Measurements from ENCODE around the gene ABCC1. TPM values are rescaled to one million over a fixed set of nuclear protein-coding genes. Genes with fewer than 3 reads are reported as not detected.

Gene ABCC1
- total RNA-seq, 1 donor from 2014 or later: 38.7 TPM

DNA sequence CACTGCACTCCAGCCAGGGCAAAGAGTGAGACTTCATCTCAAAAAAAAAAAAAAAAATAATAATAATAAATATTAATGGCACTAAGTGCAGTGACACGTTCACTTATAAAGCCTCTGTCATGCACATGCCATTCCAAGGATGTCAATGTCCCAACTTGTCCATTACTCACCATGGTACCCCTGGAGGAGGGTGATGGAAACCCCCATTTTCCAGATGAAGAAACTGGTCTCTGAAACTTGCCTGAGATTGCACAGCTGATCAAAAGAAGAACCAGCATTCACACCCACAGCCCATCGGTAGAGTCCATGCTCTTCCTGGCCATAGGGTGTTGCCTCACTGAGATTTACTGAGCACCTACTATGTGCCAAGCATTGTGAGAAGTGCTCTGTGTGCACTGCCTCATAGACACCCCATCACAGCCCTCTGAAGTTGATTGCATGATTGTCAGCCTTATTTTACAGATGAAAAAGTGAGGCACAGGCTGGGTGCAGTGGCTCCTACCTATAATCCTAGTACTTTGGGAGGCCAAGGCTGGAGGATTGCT, 123.7 kb downstream of the ABCC1 start:
- H3K4me1 Mint-ChIP-seq: peaks cover 4% of the 10 kb centered on the region
- H3K9me3 Mint-ChIP-seq: no peaks in the 10 kb centered on the region
- H3K4me3 Mint-ChIP-seq: no peak overlapping the region
- DNase-seq (ENCODE audit: low read depth, low spot score): no peak
- H3K27ac Mint-ChIP-seq (ENCODE audit: unreplicated experiment): no peak overlapping the region
- peaks cover 2% of the 10 kb centered on the region for H3K36me3 Mint-ChIP-seq (ENCODE audit: low read depth)
- no peaks in the 10 kb centered on the region for H3K27me3 Mint-ChIP-seq (ENCODE audit: low read depth)
- TF ChIP-seq, protein P1, sequence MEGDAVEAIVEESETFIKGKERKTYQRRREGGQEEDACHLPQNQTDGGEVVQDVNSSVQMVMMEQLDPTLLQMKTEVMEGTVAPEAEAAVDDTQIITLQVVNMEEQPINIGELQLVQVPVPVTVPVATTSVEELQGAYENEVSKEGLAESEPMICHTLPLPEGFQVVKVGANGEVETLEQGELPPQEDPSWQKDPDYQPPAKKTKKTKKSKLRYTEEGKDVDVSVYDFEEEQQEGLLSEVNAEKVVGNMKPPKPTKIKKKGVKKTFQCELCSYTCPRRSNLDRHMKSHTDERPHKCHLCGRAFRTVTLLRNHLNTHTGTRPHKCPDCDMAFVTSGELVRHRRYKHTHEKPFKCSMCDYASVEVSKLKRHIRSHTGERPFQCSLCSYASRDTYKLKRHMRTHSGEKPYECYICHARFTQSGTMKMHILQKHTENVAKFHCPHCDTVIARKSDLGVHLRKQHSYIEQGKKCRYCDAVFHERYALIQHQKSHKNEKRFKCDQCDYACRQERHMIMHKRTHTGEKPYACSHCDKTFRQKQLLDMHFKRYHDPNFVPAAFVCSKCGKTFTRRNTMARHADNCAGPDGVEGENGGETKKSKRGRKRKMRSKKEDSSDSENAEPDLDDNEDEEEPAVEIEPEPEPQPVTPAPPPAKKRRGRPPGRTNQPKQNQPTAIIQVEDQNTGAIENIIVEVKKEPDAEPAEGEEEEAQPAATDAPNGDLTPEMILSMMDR (conservative IDR thresholded peaks at IDR 0.05): no peak

DNA sequence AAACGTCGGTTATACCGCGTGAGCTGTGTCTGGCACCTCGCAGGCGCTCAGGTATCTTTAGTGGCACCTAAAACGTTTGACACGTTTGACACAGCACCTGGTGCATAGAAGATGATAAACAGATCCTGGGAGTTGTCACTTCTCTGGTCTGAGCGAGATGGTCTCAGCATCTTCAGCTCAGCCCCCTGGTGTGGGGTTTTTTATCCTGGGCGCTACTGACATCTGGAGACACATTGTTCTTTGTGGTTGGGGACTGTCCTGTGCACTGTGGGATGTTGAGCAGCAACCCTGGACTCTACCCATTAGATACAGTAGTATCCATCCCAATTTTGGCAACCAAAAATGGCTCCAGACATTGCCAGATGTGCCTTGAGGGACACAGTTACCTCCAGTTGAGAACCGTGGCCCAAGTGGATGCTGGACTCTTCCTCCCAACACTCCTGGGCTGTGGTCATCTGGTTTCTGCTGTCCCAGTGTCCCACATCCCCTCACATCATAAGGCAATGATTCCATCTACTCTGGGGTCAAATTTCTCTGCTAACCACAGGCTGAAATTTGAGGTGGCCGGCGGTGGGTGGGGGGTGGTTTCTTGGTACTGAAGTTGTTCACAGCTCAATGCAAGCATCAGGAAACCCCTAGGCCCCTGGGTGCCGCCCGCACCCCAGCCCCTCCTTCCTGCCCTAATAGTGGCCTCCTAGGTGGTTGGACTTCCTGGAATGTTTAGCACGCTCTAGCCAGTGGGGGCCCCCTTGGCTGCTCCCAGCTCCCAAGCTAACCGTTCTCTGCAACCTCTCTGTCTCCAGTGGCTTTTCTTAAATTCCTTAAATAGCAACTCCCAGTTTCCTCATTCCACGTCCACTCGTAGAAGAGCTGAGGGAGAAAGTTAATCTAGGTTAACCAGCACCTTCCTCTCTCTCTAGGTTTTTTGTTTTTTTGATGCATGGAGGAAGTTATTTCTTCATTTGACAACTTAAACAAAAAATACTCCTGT, 124.8 kb downstream of the ABCC1 start:
- peaks cover 2% of the 10 kb centered on the region for H3K36me3 Mint-ChIP-seq (ENCODE audit: low read depth)

DNA sequence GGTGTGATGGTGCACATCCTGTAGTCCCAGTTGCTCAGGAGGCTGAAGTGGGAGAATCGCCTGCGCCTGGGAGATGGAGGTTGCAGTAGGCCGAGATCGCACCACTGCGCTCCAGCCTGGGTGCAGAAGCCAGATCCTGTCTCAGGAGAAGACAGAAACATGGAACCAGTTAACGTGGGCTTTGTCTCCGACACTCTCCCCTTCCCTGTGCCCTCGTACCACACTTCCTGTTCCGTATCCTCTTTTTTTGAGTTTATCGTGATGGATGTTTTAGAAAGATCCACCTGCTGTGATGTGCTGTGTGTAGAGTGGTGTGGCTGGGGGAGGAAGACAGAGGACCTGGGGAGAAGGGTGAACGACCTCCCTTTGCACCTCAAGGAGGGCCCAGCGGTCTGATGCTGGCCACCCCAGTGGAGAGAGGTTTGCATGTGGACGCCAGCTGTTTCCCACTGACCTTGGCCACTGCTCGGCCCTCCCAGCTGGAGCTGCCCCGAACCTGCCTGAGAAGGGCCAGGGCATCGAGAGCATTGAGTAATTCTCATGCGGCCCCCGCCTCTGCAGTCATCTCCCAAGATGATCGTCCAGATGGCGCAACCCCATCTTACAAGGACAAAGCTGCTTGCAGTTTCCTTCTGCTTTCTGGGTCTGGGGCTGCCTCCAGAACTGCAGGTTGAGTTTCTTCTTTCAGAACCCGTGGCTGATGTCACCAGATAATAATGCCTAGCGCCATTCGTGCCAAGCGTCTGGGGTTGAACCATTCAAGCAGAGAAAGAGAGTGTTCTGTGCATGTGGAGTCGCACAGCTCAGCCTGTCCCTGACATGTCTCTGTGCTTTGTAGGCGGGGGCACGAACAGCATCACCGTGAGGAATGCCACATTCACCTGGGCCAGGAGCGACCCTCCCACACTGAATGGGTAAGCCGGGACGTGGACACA, 126.3 kb downstream of the ABCC1 start:
- Mint-ChIP-seq H3K27ac (ENCODE audit: unreplicated experiment) (peak overlapping the region; percentile 12), H3K4me1 (peaks cover 4% of the 10 kb centered on the region), H3K9me3 (no peaks in the 10 kb centered on the region), H3K4me3 (no peak overlapping the region), H3K27me3 (ENCODE audit: low read depth) (no peaks in the 10 kb centered on the region), H3K36me3 (ENCODE audit: low read depth) (peaks cover 2% of the 10 kb centered on the region)
- no peak for DNase-seq (ENCODE audit: low read depth, low spot score)
- TF ChIP-seq, protein P1 (conservative IDR thresholded peaks at IDR 0.05): no peak

More for the DNA sequence above, 124.8 kb downstream of the ABCC1 start:
- H3K9me3 Mint-ChIP-seq: no peaks in the 10 kb centered on the region
- TF ChIP-seq, protein P1 (conservative IDR thresholded peaks at IDR 0.05): no peak
- H3K4me1 Mint-ChIP-seq: peaks cover 4% of the 10 kb centered on the region
- no peak overlapping the region for H3K4me3 Mint-ChIP-seq
- DNase-seq (ENCODE audit: low read depth, low spot score): no peak
- H3K27ac Mint-ChIP-seq (ENCODE audit: unreplicated experiment): peak overlapping the region; percentile 75
- H3K27me3 Mint-ChIP-seq (ENCODE audit: low read depth): no peaks in the 10 kb centered on the region

DNA sequence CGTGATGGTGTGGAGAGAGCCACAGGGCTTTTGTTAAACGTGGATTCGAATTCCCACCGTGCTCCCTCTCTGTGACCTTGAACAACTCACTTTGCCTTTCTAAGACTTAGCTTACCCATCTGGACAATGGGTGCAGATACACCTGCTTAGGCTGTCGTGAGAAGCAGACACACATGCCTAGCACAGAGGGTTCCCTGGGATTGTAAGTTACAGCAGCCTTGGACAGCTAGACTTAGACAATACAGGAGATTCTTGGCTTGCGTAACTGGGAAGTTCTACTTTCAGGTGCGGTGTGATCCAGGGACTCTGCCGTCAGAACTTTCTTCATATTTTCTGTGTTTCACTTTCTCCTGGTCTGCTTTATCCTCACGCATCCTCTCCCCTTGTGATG, 127.0 kb downstream of the ABCC1 start:
- no peak overlapping the region for H3K4me3 Mint-ChIP-seq
- H3K4me1 Mint-ChIP-seq: peaks cover 4% of the 10 kb centered on the region
- no peak overlapping the region for H3K27ac Mint-ChIP-seq (ENCODE audit: unreplicated experiment)

More for the DNA sequence above, 127.0 kb downstream of the ABCC1 start:
- no peaks in the 10 kb centered on the region for H3K9me3 Mint-ChIP-seq
- no peaks in the 10 kb centered on the region for H3K27me3 Mint-ChIP-seq (ENCODE audit: low read depth)
- peaks cover 2% of the 10 kb centered on the region for H3K36me3 Mint-ChIP-seq (ENCODE audit: low read depth)
- DNase-seq (ENCODE audit: low read depth, low spot score): no peak
- TF ChIP-seq, protein P1 (conservative IDR thresholded peaks at IDR 0.05): no peak

Measured in neural crest cell (in vitro differentiated cells).